ENCODE data around the gene EGLN1.

The EGLN1 gene

DNA sequence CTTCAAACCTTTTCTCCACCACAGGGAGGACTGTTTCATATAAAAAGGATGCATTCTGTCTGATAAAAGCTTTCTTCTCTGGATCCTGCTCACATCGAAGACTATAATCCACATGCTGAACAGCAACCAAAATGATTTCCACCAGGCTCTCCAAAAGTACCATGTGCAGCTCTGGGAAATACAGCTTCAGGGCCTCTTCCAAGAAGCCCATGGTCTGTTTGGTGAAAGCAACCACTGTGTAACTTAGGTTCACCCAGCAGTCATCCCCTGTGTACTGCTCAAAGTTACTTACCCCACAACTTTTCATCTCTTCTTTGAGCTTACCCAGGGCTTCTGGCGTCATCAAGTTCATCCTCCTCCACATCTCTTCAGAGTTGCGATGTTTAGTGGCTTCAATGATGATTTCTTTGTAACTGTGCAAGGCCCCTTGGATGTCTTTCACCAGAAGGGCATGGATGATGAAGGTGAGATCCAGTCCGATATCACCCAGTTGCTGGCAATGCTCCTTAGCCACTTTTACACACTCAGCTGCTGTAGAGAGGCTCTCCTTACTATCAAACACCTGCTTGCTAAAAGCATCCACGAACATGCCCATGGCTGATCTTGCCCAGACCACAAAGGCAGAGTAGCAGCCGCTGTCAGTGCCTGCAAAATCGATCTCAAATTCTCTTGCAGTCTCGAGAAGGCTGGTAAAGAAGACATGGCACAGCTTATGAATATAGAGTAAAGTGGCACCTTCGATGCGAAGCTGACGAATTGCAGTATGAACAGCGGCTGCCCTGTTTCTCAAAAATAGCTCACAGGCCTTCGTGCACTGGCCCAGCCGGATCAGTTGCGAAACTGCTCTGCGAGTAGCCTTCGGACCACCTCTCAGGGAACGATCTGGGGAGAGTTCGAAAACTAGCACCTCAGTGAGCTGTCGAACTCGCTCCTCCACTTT lies 86.2 kb downstream of the EGLN1 start:
- H3K4me1 ChIP-seq (ENCODE audit: control insufficient read depth, insufficient read depth, low read length) = peaks cover 37% of the 10 kb centered on the region

GRCh38 chr1:231334952-231335351 lies 87.1 kb downstream of the EGLN1 start:
- Histone ChIP-seq H3K9me3 (replicated peaks; ENCODE audit: low read length) (no peaks in the 10 kb centered on the region), H3K27me3 (ENCODE audit: control insufficient read depth, insufficient read depth, low read length) (no peaks in the 10 kb centered on the region), H3K4me2 (ENCODE audit: low read length) (peak overlapping the region; percentile 98), H3K9ac (ENCODE audit: low read depth, low read length) (peak overlapping the region; percentile 48), H3K36me3 (ENCODE audit: insufficient read depth, low read length) (peaks cover 10% of the 10 kb centered on the region), H3K4me1 (ENCODE audit: control insufficient read depth, insufficient read depth, low read length) (peaks cover 37% of the 10 kb centered on the region), H3K4me3 (ENCODE audit: low read length) (peak overlapping the region; percentile 91)

More for the DNA sequence above, 86.2 kb downstream of the EGLN1 start:
- peak overlapping the region; percentile 91 for H3K4me3 ChIP-seq (ENCODE audit: low read length)
- H3K27me3 ChIP-seq (ENCODE audit: control insufficient read depth, insufficient read depth, low read length) = no peaks in the 10 kb centered on the region
- peak overlapping the region; percentile 98 for H3K4me2 ChIP-seq (ENCODE audit: low read length)
- H3K9me3 ChIP-seq (replicated peaks; ENCODE audit: low read length) = no peaks in the 10 kb centered on the region
- peak overlapping the region; percentile 95 for H3K9ac ChIP-seq (ENCODE audit: low read depth, low read length)
- peaks cover 11% of the 10 kb centered on the region for H3K36me3 ChIP-seq (ENCODE audit: insufficient read depth, low read length)

DNA sequence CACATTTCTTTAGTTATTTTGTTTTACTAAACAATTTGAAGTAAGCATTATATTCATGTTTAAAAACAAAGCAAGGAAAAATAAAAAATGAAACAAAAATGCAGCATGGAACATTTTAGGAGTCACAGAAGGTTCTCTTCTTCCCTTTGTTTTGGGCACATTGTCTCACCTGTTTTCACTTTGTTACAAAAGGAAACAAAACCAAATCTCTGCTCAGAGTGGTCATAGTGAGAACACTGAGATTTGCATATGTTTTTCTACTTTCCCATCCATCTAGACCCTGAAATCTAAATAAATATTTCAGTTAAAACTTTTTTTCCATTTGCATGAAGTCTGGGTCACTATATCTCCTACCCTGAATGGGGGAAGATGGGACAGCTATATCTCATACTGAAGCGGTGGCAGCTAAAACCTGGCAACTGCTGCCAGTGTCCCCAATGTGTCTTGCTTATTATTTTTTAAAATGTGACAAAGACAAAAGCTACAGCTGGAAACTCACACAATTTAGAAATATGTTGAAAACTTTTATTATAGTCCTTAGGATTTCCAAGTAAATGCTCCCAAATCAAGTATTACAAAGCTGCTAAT lies 87.9 kb downstream of the EGLN1 start:
- H3K4me1 ChIP-seq (ENCODE audit: control insufficient read depth, insufficient read depth, low read length) = peaks cover 33% of the 10 kb centered on the region
- no peaks in the 10 kb centered on the region for H3K27me3 ChIP-seq (ENCODE audit: control insufficient read depth, insufficient read depth, low read length)
- peak overlapping the region; percentile 48 for H3K9ac ChIP-seq (ENCODE audit: low read depth, low read length)

DNA sequence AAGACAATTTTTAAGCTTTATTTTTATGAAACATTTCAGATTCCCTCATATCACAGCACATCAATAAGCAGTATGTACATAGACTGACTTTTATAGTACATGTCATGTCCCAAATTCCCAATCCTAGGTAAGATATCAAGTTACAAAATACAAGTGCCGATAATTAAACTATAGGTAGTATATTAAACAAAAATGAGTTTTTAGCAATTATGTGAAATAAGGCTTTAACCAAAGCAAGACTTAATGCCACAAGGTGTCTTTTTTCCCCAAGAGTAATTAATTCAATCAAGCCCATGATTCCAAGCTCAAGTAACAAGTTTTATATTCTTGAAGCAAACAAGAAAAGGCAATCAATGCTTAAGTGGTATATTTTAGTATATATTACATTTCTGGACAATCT lies 89.3 kb downstream of the EGLN1 start:
- H3K27me3 ChIP-seq (ENCODE audit: control insufficient read depth, insufficient read depth, low read length) = no peaks in the 10 kb centered on the region
- H3K9ac ChIP-seq (ENCODE audit: low read depth, low read length) = no peak overlapping the region
- peak overlapping the region; percentile 91 for H3K4me3 ChIP-seq (ENCODE audit: low read length)
- peaks cover 32% of the 10 kb centered on the region for H3K4me1 ChIP-seq (ENCODE audit: control insufficient read depth, insufficient read depth, low read length)
- peaks cover 10% of the 10 kb centered on the region for H3K36me3 ChIP-seq (ENCODE audit: insufficient read depth, low read length)
- H3K9me3 ChIP-seq (replicated peaks; ENCODE audit: low read length) = no peaks in the 10 kb centered on the region
- H3K4me2 ChIP-seq (ENCODE audit: low read length) = peak overlapping the region; percentile 98

More for the DNA sequence above, 87.9 kb downstream of the EGLN1 start:
- peak overlapping the region; percentile 91 for H3K4me3 ChIP-seq (ENCODE audit: low read length)
- peak overlapping the region; percentile 98 for H3K4me2 ChIP-seq (ENCODE audit: low read length)
- H3K36me3 ChIP-seq (ENCODE audit: insufficient read depth, low read length) = peaks cover 10% of the 10 kb centered on the region
- no peaks in the 10 kb centered on the region for H3K9me3 ChIP-seq (replicated peaks; ENCODE audit: low read length)

GRCh38 chr1:231329483-231329882 lies 92.6 kb downstream of the EGLN1 start:
- Histone ChIP-seq H3K4me1 (ENCODE audit: control insufficient read depth, insufficient read depth, low read length) (peaks cover 14% of the 10 kb centered on the region), H3K4me2 (ENCODE audit: low read length) (no peak overlapping the region)

GRCh38 chr1:231327617-231328016 lies 94.5 kb downstream of the EGLN1 start:
- no peak overlapping the region for H3K4me2 ChIP-seq (ENCODE audit: low read length)
- H3K9me3 ChIP-seq (replicated peaks; ENCODE audit: low read length) = no peaks in the 10 kb centered on the region
- H3K36me3 ChIP-seq (ENCODE audit: insufficient read depth, low read length) = no peaks in the 10 kb centered on the region
- H3K4me3 ChIP-seq (ENCODE audit: low read length) = no peak overlapping the region
- no peaks in the 10 kb centered on the region for H3K27me3 ChIP-seq (ENCODE audit: control insufficient read depth, insufficient read depth, low read length)
- no peak overlapping the region for H3K9ac ChIP-seq (ENCODE audit: low read depth, low read length)
- no peaks in the 10 kb centered on the region for H3K4me1 ChIP-seq (ENCODE audit: control insufficient read depth, insufficient read depth, low read length)

More at GRCh38 chr1:231329483-231329882, 92.6 kb downstream of the EGLN1 start:
- Histone ChIP-seq H3K4me3 (ENCODE audit: low read length) (no peak overlapping the region), H3K36me3 (ENCODE audit: insufficient read depth, low read length) (peaks cover 10% of the 10 kb centered on the region), H3K27me3 (ENCODE audit: control insufficient read depth, insufficient read depth, low read length) (no peaks in the 10 kb centered on the region), H3K9me3 (replicated peaks; ENCODE audit: low read length) (no peaks in the 10 kb centered on the region), H3K9ac (ENCODE audit: low read depth, low read length) (no peak overlapping the region)

GRCh38 chr1:231326248-231326647 lies 95.8 kb downstream of the EGLN1 start:
- Histone ChIP-seq H3K4me3 (ENCODE audit: low read length) (no peak overlapping the region), H3K9me3 (replicated peaks; ENCODE audit: low read length) (no peaks in the 10 kb centered on the region), H3K36me3 (ENCODE audit: insufficient read depth, low read length) (no peaks in the 10 kb centered on the region), H3K4me1 (ENCODE audit: control insufficient read depth, insufficient read depth, low read length) (no peaks in the 10 kb centered on the region), H3K9ac (ENCODE audit: low read depth, low read length) (no peak overlapping the region), H3K27me3 (ENCODE audit: control insufficient read depth, insufficient read depth, low read length) (no peaks in the 10 kb centered on the region), H3K4me2 (ENCODE audit: low read length) (no peak overlapping the region)

DNA sequence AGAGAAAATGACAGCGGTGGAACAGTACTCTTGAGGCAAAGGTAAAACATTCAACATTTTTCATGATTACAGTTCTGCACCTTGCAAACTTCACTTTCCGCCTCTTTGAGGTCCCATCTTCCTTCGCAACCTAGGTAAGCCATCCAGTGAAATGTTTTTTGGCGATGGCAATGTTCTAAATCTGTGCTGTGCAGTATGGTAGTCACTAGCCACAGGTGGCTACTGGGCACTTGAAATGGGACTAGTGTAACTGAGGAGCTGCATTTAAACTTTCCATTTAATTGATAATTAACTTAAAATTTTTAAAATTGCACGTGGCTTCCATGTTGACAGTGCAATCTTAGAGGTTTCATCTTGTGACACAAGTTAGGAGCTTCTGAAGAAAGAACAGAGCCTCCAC lies 97.4 kb downstream of the EGLN1 start:
- H3K27me3 ChIP-seq (ENCODE audit: control insufficient read depth, insufficient read depth, low read length) = no peaks in the 10 kb centered on the region

GRCh38 chr1:231322880-231323530 lies 99.1 kb downstream of the EGLN1 start:
- Histone ChIP-seq H3K9me3 (replicated peaks; ENCODE audit: low read length) (no peaks in the 10 kb centered on the region), H3K4me3 (ENCODE audit: low read length) (no peak overlapping the region), H3K9ac (ENCODE audit: low read depth, low read length) (no peak overlapping the region), H3K4me1 (ENCODE audit: control insufficient read depth, insufficient read depth, low read length) (no peaks in the 10 kb centered on the region), H3K27me3 (ENCODE audit: control insufficient read depth, insufficient read depth, low read length) (no peaks in the 10 kb centered on the region), H3K4me2 (ENCODE audit: low read length) (no peak overlapping the region), H3K36me3 (ENCODE audit: insufficient read depth, low read length) (no peaks in the 10 kb centered on the region)

More for the DNA sequence above, 97.4 kb downstream of the EGLN1 start:
- H3K4me2 ChIP-seq (ENCODE audit: low read length) = no peak overlapping the region
- no peak overlapping the region for H3K9ac ChIP-seq (ENCODE audit: low read depth, low read length)
- no peaks in the 10 kb centered on the region for H3K36me3 ChIP-seq (ENCODE audit: insufficient read depth, low read length)
- no peak overlapping the region for H3K4me3 ChIP-seq (ENCODE audit: low read length)
- H3K9me3 ChIP-seq (replicated peaks; ENCODE audit: low read length) = no peaks in the 10 kb centered on the region
- H3K4me1 ChIP-seq (ENCODE audit: control insufficient read depth, insufficient read depth, low read length) = no peaks in the 10 kb centered on the region

DNA sequence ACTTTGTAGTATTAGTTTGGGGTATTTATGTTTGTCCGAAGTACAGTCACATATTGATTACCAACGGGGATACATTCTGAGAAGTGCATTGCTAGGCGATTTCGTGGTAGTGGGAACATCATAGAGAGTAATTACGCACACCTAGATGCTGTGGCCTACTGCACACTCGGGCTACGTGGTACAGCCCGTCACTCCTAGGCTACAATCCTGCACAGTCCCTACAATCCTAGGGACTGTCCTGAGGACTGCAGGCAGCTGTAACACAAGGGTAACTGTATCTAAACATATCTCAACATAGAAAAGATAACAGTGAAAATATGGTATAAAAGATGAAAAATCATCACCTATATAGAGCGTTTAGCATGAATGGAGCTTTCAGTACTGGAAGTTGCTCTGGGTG lies 103.0 kb downstream of the EGLN1 start:
- H3K4me1 ChIP-seq (ENCODE audit: control insufficient read depth, insufficient read depth, low read length) = no peaks in the 10 kb centered on the region
- H3K9ac ChIP-seq (ENCODE audit: low read depth, low read length) = no peak overlapping the region
- H3K4me3 ChIP-seq (ENCODE audit: low read length) = no peak overlapping the region
- no peak overlapping the region for H3K4me2 ChIP-seq (ENCODE audit: low read length)
- H3K9me3 ChIP-seq (replicated peaks; ENCODE audit: low read length) = no peaks in the 10 kb centered on the region
- H3K27me3 ChIP-seq (ENCODE audit: control insufficient read depth, insufficient read depth, low read length) = no peaks in the 10 kb centered on the region
- no peaks in the 10 kb centered on the region for H3K36me3 ChIP-seq (ENCODE audit: insufficient read depth, low read length)

- Histone ChIP-seq H3K36me3 (ENCODE audit: insufficient read depth, low read length) (no peaks in the 10 kb centered on the region), H3K4me2 (ENCODE audit: low read length) (no peak overlapping the region), H3K9me3 (replicated peaks; ENCODE audit: low read length) (no peaks in the 10 kb centered on the region), H3K9ac (ENCODE audit: low read depth, low read length) (no peak overlapping the region), H3K27me3 (ENCODE audit: control insufficient read depth, insufficient read depth, low read length) (no peaks in the 10 kb centered on the region), H3K4me1 (ENCODE audit: control insufficient read depth, insufficient read depth, low read length) (no peaks in the 10 kb centered on the region), H3K4me3 (ENCODE audit: low read length) (no peak overlapping the region)
These were observed 103.5 kb downstream of the EGLN1 start for GRCh38 chr1:231318568-231318967.

All from skeletal muscle satellite cell (primary cell).